GM19238 (cell line): ENCODE results near the gene ADGB.

Experiments used
- DNase-seq: peaks from one replicate; pipeline ENCODE4 v3.0.0; 2011; ENCODE audit warnings: low spot score; ENCODE audit not compliant: insufficient read length

ADGB gene

GRCh38 chr6:146860583-146860982, 261.8 kb downstream of the ADGB start:
- DNase-seq = no peak

- DNase-seq = no peak
Measured at GRCh38 chr6:146861029-146861563, 262.3 kb downstream of the ADGB start.

GRCh38 chr6:146861716-146862115, 262.9 kb downstream of the ADGB start:
- no peak for DNase-seq

GRCh38 chr6:146862508-146862919, 263.7 kb downstream of the ADGB start:
- DNase-seq = no peak

GRCh38 chr6:146864300-146864699, 265.5 kb downstream of the ADGB start:
- no peak for DNase-seq

- no peak for DNase-seq
Measured at GRCh38 chr6:146864885-146865284, 266.1 kb downstream of the ADGB start.
